ENCODE data around the gene CFAP74. TPM values are rescaled to one million over a fixed set of nuclear protein-coding genes. Genes with fewer than 3 reads are reported as not detected.

The CFAP74 gene
- total and polyA plus RNA-seq, 2 of the 13 experiments (the other 11 are each of a cell fraction or from before 2014, with no cell fraction given), result 0.27 to 0.62 TPM

- TF ChIP-seq TARDBP (CRISPR knock-in tag; IDR thresholded peaks at IDR 0.05) (no peak), AKNA (CRISPR knock-in tag; IDR thresholded peaks at IDR 0.05; ENCODE audit: borderline replicate concordance) (no peak), ZBTB20 (CRISPR knock-in tag; IDR thresholded peaks at IDR 0.05; ENCODE audit: borderline replicate concordance, low read depth) (peak; percentile 80; the same call in 1 of the 2 replicates), ZSCAN5A (CRISPR knock-in tag; IDR thresholded peaks at IDR 0.05; ENCODE audit: borderline replicate concordance) (no peak), ZNF619 (CRISPR knock-in tag; IDR thresholded peaks at IDR 0.05) (0 out of 2 replicates have a peak, but pooled peaks have one; percentile 60), ZNF331 (CRISPR knock-in tag; IDR thresholded peaks at IDR 0.05) (peak; percentile 58; the same call in 1 of the 2 replicates), ZNF383 (CRISPR knock-in tag; IDR thresholded peaks at IDR 0.05; ENCODE audit: borderline replicate concordance) (no peak), NR2F6 (IDR thresholded peaks at IDR 0.05) (peak; percentile 75), NR2F6 (CRISPR knock-in tag; IDR thresholded peaks at IDR 0.05) (peak; percentile 80), HNRNPL (IDR thresholded peaks at IDR 0.05; ENCODE audit: low read depth, low read length) (peak; percentile 89), HNRNPUL1 (IDR thresholded peaks at IDR 0.05; ENCODE audit: low read depth, low read length) (no peak), ZNF317 (CRISPR knock-in tag; IDR thresholded peaks at IDR 0.05) (peak; percentile 74), POGK (CRISPR knock-in tag; conservative IDR thresholded peaks at IDR 0.05) (0 out of 2 replicates have a peak, but pooled peaks have one; percentile 39), GMEB1 (CRISPR knock-in tag; IDR thresholded peaks at IDR 0.05; ENCODE audit: borderline replicate concordance) (0 out of 2 replicates have a peak, but pooled peaks have one; percentile 28), E2F1 (CRISPR knock-in tag; IDR thresholded peaks at IDR 0.05) (no peak), TP53 (CRISPR knock-in tag; conservative IDR thresholded peaks at IDR 0.05) (0 out of 2 replicates have a peak, but pooled peaks have one; percentile 30), ZNF746 (CRISPR knock-in tag; IDR thresholded peaks at IDR 0.05) (peak; percentile 64; the same call in 1 of the 2 replicates), KDM4B (CRISPR knock-in tag; IDR thresholded peaks at IDR 0.05) (0 out of 2 replicates have a peak, but pooled peaks have one; percentile 12)
Measured at GRCh38 chr1:1959840-1960479, 43.6 kb downstream of the CFAP74 start (continued).

Measured in HepG2 (cell line).